K562 (cell line): ENCODE data around the gene DHX35. TPM values are rescaled to one million over a fixed set of nuclear protein-coding genes. Genes with fewer than 3 reads are reported as not detected.

Experiments used
- ATAC-seq: fragments of 200-7000 bp; cut with Tn5 transposase; 3 replicates; pipeline ENCODE4 v1.9.1; 2020; ENCODE audit warnings: moderate library complexity
- BruUV-seq: library from RNA; stranded (reverse); fragments of 400-500 nt; replicated peaks from 2 replicates; lab custom pipeline; 2021; lab: Mats Ljungman, UMichigan
- CTCF ChIA-PET: fragments of 300-600 bp; formaldehyde crosslinking; extraction: SDS; loops from one replicate; lab custom pipeline; 2021; ENCODE audit warnings: low intra/inter-chr PET ratio; lab: Yijun Ruan, JAX
- POLR2A ChIA-PET: fragments of 300-600, 350-650 bp; sonication (Branson Sonifier 250); formaldehyde crosslinking; extraction: SDS; loops from one replicate; lab custom pipeline; 2021; ENCODE audit warnings: antibody characterized with exemption, inconsistent platforms; lab: Yijun Ruan, JAX
- DNase-seq, 4 experiments: peaks; one replicate each; pipeline versions ENCODE4 v3.0.0 to v3.0.0-alpha.2; 2011 to 2018; ENCODE audit warnings: low spot score in 3 of 4, mixed read lengths in 3 of 4; ENCODE audit errors: extremely low read depth in 1 of 4
- FAIRE-seq: peaks from 2 replicates; lab custom pipeline; 2011; peaks lifted over from hg19 to GRCh38; lab: Jason Lieb, UNC
- H2AFZ ChIP-seq: 2 replicates; pipeline ENCODE4 v1.6.0; 2011; ENCODE audit warnings: low read depth, low read length, control low read depth, inconsistent platforms
- H3K27ac ChIP-seq: fragments of 200-600 bp; 3 replicates; pipeline ENCODE4 v1.8.0; 2011; ENCODE audit warnings: low read depth, mild to moderate bottlenecking, control low read depth, inconsistent platforms, low read length, moderate library complexity, mixed read lengths; ENCODE audit errors: extremely low read depth
- H3K27me3 ChIP-seq, 2 experiments: fragments of 300-600 bp in 1 of 2; 2 replicates in 1 of 2; 3 replicates in 1 of 2; pipeline versions ENCODE4 v1.6.0 to v1.8.0; 2011; ENCODE audit warnings: inconsistent platforms in 2 of 2, low read length in 2 of 2, mild to moderate bottlenecking in 1 of 2, mixed read lengths in 1 of 2, moderate library complexity in 1 of 2; ENCODE audit not compliant: control insufficient read depth in 2 of 2, insufficient read depth in 2 of 2
- H3K36me3 ChIP-seq: fragments of 300-600 bp; 3 replicates; pipeline ENCODE4 v1.8.0; 2011; ENCODE audit warnings: mild to moderate bottlenecking, low read length, inconsistent platforms; ENCODE audit not compliant: control insufficient read depth, insufficient read depth
- H3K4me1 ChIP-seq, 2 experiments: fragments of 200-600 bp in 1 of 2; replicated peaks in 1 of 2; 2 replicates in 1 of 2; 3 replicates in 1 of 2; pipeline versions ENCODE4 v1.5.1 to v1.8.0; 2011; ENCODE audit warnings: inconsistent platforms in 2 of 2, low read length in 2 of 2, mild to moderate bottlenecking in 1 of 2, mixed read lengths in 1 of 2, moderate library complexity in 1 of 2; ENCODE audit not compliant: control insufficient read depth in 2 of 2, insufficient read depth in 2 of 2
- H3K4me2 ChIP-seq: 2 replicates; pipeline ENCODE4 v1.6.1; 2011; ENCODE audit warnings: low read length, control low read depth, inconsistent platforms, mixed read lengths; ENCODE audit not compliant: insufficient read depth
- H3K4me3 ChIP-seq: fragments of 200-600 bp; sonication (generic), shearing (Covaris generic); 2 replicates; pipeline ENCODE4 v1.5.1; 2016; ENCODE audit warnings: control low read depth, inconsistent platforms
- H3K79me2 ChIP-seq: fragments of 200-600 bp; 3 replicates; pipeline ENCODE4 v1.8.0; 2011; ENCODE audit warnings: low read length, inconsistent platforms; ENCODE audit not compliant: control insufficient read depth, insufficient read depth
- H3K9ac ChIP-seq, 2 experiments: 2 replicates each; pipeline versions ENCODE4 v1.6.0 to v1.6.1; 2011; ENCODE audit warnings: low read depth in 2 of 2, low read length in 2 of 2, control low read depth in 1 of 2, inconsistent platforms in 1 of 2, mild to moderate bottlenecking in 1 of 2, mixed read lengths in 1 of 2; ENCODE audit not compliant: insufficient read depth in 1 of 2
- H3K9me1 ChIP-seq: one replicate; pipeline ENCODE4 v1.6.0; 2011; ENCODE audit warnings: inconsistent platforms, mild to moderate bottlenecking, low read length, moderate library complexity; ENCODE audit not compliant: control insufficient read depth, insufficient read depth
- H3K9me3 ChIP-seq: replicated peaks from 2 replicates; pipeline ENCODE4 v1.5.1; 2011; ENCODE audit warnings: low read depth, low read length, inconsistent platforms; ENCODE audit not compliant: control insufficient read depth, insufficient read depth
- H4K20me1 ChIP-seq: replicated peaks from 2 replicates; pipeline ENCODE4 v1.6.1; 2011; ENCODE audit warnings: low read length, inconsistent platforms, mixed read lengths; ENCODE audit not compliant: control insufficient read depth, insufficient read depth
- EP400 ChIP-seq: fragments of 450-650 bp; IDR thresholded peaks from 2 replicates; pipeline ENCODE4 v1.6.1; 2017; ENCODE audit warnings: antibody characterized with exemption, mild to moderate bottlenecking, moderate library complexity
- KAT2B ChIP-seq: IDR thresholded peaks from one replicate; pipeline ENCODE4 v1.6.1; 2012; ENCODE audit warnings: low read depth, mild to moderate bottlenecking, control low read depth, inconsistent platforms, low read length, moderate library complexity
- MBD1 ChIP-seq: fragments of 250-450 bp; sonication (Bioruptor Pico); IDR thresholded peaks from 2 replicates; pipeline ENCODE4 v1.8.0; 2022; ENCODE audit warnings: inconsistent platforms
- MECOM ChIP-seq: fragments of 250-450 bp; sonication (Bioruptor Pico); IDR thresholded peaks from 2 replicates; pipeline ENCODE4 v1.8.0; 2022; ENCODE audit warnings: inconsistent platforms
- MYNN ChIP-seq, 2 experiments: sonication (generic); formaldehyde crosslinking in 1 of 2; IDR thresholded peaks; 2 replicates each; pipeline versions ENCODE4 v1.5.0 to v1.6.1; 2016 to 2020; ENCODE audit warnings: antibody characterized with exemption in 1 of 2, missing genetic modification reagents in 1 of 2
- POLR2A ChIP-seq: fragments of 450-650 bp; conservative IDR thresholded peaks from 2 replicates; pipeline ENCODE4 v1.6.1; 2016
- RB1 ChIP-seq: fragments of 450-650 bp; IDR thresholded peaks from 2 replicates; pipeline ENCODE4 v1.6.1; 2017; ENCODE audit warnings: low read depth, mild to moderate bottlenecking
- THRAP3 ChIP-seq: fragments of 450-650 bp; IDR thresholded peaks from 2 replicates; pipeline ENCODE4 v1.6.1; 2016; ENCODE audit warnings: mild to moderate bottlenecking, inconsistent platforms, borderline replicate concordance
- THRB ChIP-seq: fragments of 450-650 bp; formaldehyde crosslinking; conservative IDR thresholded peaks from 2 replicates; pipeline ENCODE4 v1.4.0; 2022; ENCODE audit warnings: mild to moderate bottlenecking, missing genetic modification characterization
- ZHX1 ChIP-seq: fragments of 150-350 bp; conservative IDR thresholded peaks from 2 replicates; pipeline ENCODE4 v1.6.1; 2014; ENCODE audit warnings: low read length
- ZNF511 ChIP-seq: sonication (generic); formaldehyde crosslinking; IDR thresholded peaks from 2 replicates; pipeline ENCODE4 v1.8.0; 2022; ENCODE audit warnings: mild to moderate bottlenecking, missing genetic modification reagents
- ZNF699 ChIP-seq: fragments of 250-450 bp; sonication (Bioruptor Pico); IDR thresholded peaks from 2 replicates; pipeline ENCODE4 v1.8.0; 2021; ENCODE audit warnings: mild to moderate bottlenecking, moderate library complexity; ENCODE audit not compliant: insufficient replicate concordance
- ZNF764 ChIP-seq: fragments of 250-450 bp; sonication (Bioruptor Pico); IDR thresholded peaks from 2 replicates; pipeline ENCODE4 v1.4.0; 2020; ENCODE audit warnings: low read depth, mild to moderate bottlenecking, moderate library complexity
- WGBS: fragments of 100-300 bp; shearing (Covaris generic); methylation state at CpG from one replicate; pipeline ENCODE4 v1.1.6; 2016; ENCODE audit warnings: low coverage, mixed read lengths; ENCODE audit not compliant: insufficient coverage; ENCODE audit errors: missing lambda C conversion rate; 5-methylcytosine and 5-hydroxymethylcytosine counted together
- in situ Hi-C: fragments of 300-500 bp; cut with MboI; formaldehyde crosslinking; loops from 4 replicates; pipeline ENCODE4 v1.15.0; 2018; ENCODE audit warnings: inconsistent platforms, mixed read lengths
- intact Hi-C: fragments of 100-400 bp; cut with micrococcal nuclease; formaldehyde crosslinking; loops from 2 replicates; pipeline ENCODE4 v1.14.2; 2022
- polyA plus RNA-seq, 8 experiments: library from polyadenylated mRNA; depleted of rRNA in 4 of 8; stranded (reverse) in 5 of 8; unstranded in 3 of 8; fragments of >200 nt; fragmentation: Nextera tagmentation in 2 of 8; fragmentation: Illumina TruSeq in 1 of 8; extraction: Ambion mirVana in 2 of 8; extraction: Trizol in 1 of 8; gene quantifications; 2 replicates each; pipeline versions ENCODE4 v1.2.1 to v1.2.3, GENCODE V29; 2011 to 2014; ENCODE audit warnings: inconsistent platforms in 1 of 8, missing spikeins in 1 of 8
- total RNA-seq, 7 experiments: library from RNA; depleted of rRNA in 6 of 7; stranded (reverse); fragments of >200 nt in 6 of 7; fragmentation: Illumina TruSeq in 2 of 7; extraction: Trizol in 2 of 7; gene quantifications; 2 replicates each; pipeline versions ENCODE4 v1.2.1 to v1.2.3, GENCODE V29; 2011 to 2021; ENCODE audit warnings: low replicate concordance in 1 of 7

The DHX35 gene
- total and polyA plus RNA-seq, 9 of the 15 experiments (the other 6 are each of a cell fraction or from before 2014, with no cell fraction given) = 6.5 to 25.6 (median 16.9) TPM

- FAIRE-seq (no peak), DNase-seq (no peak), ATAC-seq (no peak)
- intact Hi-C loops = no loop called here
- no peak overlapping the region for H2AFZ ChIP-seq
- no peaks in the 10 kb centered on the region for H4K20me1 ChIP-seq
- H3K9ac ChIP-seq = no peak overlapping the region
- ChIA-PET POLR2A (interaction anchor here (0.7 to 1.2 kb wide), 3 partner anchors 26 to 370 kb away, joined by 3 to 5 read pairs (median 4); no protein-coding TSS in a partner anchor), CTCF (interaction anchor here (1.2 kb wide), 1 partner anchor 33 kb away, joined by 3 read pairs; no protein-coding TSS in a partner anchor)
- H3K4me3 ChIP-seq = no peak overlapping the region
- peaks cover 0 to 4% of the 10 kb centered on the region in 2 experiments; a peak in 3 of 5 replicates for H3K27me3 ChIP-seq
- in situ Hi-C loops = no loop called here
- H3K36me3 ChIP-seq = no peaks in the 10 kb centered on the region
- no peaks in the 10 kb centered on the region for H3K9me1 ChIP-seq
- WGBS = under 1% methylated on average over 8 of the region's 8 CpGs
- H3K4me2 ChIP-seq = no peak overlapping the region
- no peaks in the 10 kb centered on the region; a peak in 1 of 5 replicates for H3K4me1 ChIP-seq
- H3K27ac ChIP-seq = no peak overlapping the region
- no peaks in the 10 kb centered on the region for H3K79me2 ChIP-seq
- no peaks in the 10 kb centered on the region for H3K9me3 ChIP-seq
- BruUV-seq = no TSS peak
- TF ChIP-seq ZNF511 (CRISPR knock-in tag) = no peak
- no peak for TF ChIP-seq MBD1 (CRISPR knock-in tag)
- TF ChIP-seq THRB (CRISPR knock-in tag) = no peak
- TF ChIP-seq RB1 = no peak
- TF ChIP-seq KAT2B = no peak
- TF ChIP-seq MECOM (CRISPR knock-in tag) = no peak
- TF ChIP-seq THRAP3 = no peak
- TF ChIP-seq ZNF764 (CRISPR knock-in tag) = no peak
- TF ChIP-seq EP400 = no peak
- no peak for TF ChIP-seq MYNN (IDR thresholded peaks at IDR 0.05)
- TF ChIP-seq MYNN (CRISPR knock-in tag; IDR thresholded peaks at IDR 0.05) = no peak
- TF ChIP-seq POLR2A = no peak
- no peak for TF ChIP-seq ZNF699 (CRISPR knock-in tag)
- no peak for TF ChIP-seq ZHX1
These were observed 120.7 kb downstream of the DHX35 start for GRCh38 chr20:39082622-39083398.
